SK-N-SH treated with all-trans-retinoic acid at 6 μM for 48 hours (cell line): ENCODE results near the gene TRIM58.

Experiments
- ARNTL ChIP-seq: fragments of 450-650 bp; formaldehyde crosslinking; IDR thresholded peaks from 2 replicates; pipeline ENCODE4 v1.5.0; 2020; ENCODE audit warnings: low read depth, mild to moderate bottlenecking, moderate library complexity, borderline replicate concordance
- CSDC2 ChIP-seq: fragments of 250-450 bp; sonication (Bioruptor Pico); IDR thresholded peaks from 2 replicates; pipeline ENCODE4 v1.5.0; 2020; ENCODE audit warnings: mild to moderate bottlenecking, moderate library complexity
- RARB ChIP-seq: fragments of 250-450 bp; sonication (Bioruptor Pico); IDR thresholded peaks from 2 replicates; pipeline ENCODE4 v1.8.0; 2021; ENCODE audit warnings: mild to moderate bottlenecking, moderate library complexity
- TOX ChIP-seq: fragments of 250-450 bp; sonication (Bioruptor Pico); IDR thresholded peaks from 2 replicates; pipeline ENCODE4 v1.8.0; 2021; ENCODE audit warnings: mild to moderate bottlenecking, moderate library complexity, borderline replicate concordance
- TSHZ2 ChIP-seq: fragments of 250-450 bp; sonication (Bioruptor Pico); IDR thresholded peaks from 2 replicates; pipeline ENCODE4 v1.5.0; 2020; ENCODE audit warnings: mild to moderate bottlenecking, moderate library complexity
- ZNF70 ChIP-seq: fragments of 450-650 bp; formaldehyde crosslinking; IDR thresholded peaks from 2 replicates; pipeline ENCODE4 v1.5.0; 2020; ENCODE audit warnings: mild to moderate bottlenecking, moderate library complexity
- ZNF8 ChIP-seq: fragments of 450-650 bp; formaldehyde crosslinking; IDR thresholded peaks from 2 replicates; pipeline ENCODE4 v1.5.0; 2020; ENCODE audit warnings: mild to moderate bottlenecking, moderate library complexity

GRCh38 chr1:247840818-247841217, 16.2 kb upstream of the TRIM58 start:
- no peak for TF ChIP-seq ARNTL (CRISPR knock-in tag)
- TF ChIP-seq TOX, result no peak
- no peak for TF ChIP-seq TSHZ2
- no peak for TF ChIP-seq ZNF70 (CRISPR knock-in tag)
- no peak for TF ChIP-seq CSDC2
- no peak for TF ChIP-seq ZNF8 (CRISPR knock-in tag)
- TF ChIP-seq RARB (CRISPR knock-in tag), result no peak
